ENCODE results near the gene SOX6.

Gene SOX6

DNA sequence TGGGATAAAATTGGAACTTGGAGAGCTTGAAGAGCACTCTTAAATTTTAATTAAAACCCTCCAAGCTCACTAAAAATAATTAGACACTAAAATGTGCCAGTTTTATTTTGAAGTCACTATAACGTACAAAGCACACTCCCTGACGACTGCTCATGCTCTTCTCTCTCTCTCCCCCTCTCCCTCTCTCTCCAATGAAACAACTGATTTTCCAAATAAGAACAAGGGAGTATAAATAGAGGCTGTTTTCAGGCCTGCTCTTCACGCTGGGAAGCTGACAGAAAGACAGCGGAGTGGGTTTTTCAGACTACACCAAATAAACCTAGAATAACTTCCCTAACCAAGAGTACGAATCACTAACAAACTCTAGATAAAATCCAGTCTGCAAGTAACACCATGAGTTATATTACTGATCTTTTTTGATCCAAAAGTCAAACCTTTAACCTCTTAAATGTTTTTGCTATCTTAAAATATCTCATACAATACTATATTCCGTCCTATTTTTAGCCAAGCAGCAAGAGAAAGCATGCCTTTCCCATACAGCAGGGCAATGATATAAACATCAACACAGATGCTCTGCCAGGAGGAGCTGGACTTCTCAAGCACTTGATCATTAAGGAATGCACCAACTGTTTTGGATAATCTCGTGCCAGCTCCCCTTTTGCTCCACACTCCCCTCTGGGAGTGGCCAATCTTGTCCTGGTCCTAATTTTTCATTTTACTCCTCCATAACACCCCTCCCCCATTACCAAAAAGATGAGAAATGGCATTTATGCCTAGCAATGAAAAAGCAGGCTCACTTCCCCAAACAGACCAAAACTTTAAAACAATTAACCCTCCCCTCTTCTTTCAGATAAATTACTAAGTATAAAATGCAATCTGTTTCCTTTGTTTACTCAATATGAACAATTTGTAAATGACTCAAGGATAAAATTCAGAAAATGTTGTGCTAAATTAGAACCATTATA is 116.9 kb downstream of the SOX6 start:
- TF ChIP-seq, protein P1, sequence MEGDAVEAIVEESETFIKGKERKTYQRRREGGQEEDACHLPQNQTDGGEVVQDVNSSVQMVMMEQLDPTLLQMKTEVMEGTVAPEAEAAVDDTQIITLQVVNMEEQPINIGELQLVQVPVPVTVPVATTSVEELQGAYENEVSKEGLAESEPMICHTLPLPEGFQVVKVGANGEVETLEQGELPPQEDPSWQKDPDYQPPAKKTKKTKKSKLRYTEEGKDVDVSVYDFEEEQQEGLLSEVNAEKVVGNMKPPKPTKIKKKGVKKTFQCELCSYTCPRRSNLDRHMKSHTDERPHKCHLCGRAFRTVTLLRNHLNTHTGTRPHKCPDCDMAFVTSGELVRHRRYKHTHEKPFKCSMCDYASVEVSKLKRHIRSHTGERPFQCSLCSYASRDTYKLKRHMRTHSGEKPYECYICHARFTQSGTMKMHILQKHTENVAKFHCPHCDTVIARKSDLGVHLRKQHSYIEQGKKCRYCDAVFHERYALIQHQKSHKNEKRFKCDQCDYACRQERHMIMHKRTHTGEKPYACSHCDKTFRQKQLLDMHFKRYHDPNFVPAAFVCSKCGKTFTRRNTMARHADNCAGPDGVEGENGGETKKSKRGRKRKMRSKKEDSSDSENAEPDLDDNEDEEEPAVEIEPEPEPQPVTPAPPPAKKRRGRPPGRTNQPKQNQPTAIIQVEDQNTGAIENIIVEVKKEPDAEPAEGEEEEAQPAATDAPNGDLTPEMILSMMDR (conservative IDR thresholded peaks at IDR 0.05; ENCODE audit: low read depth, low read length) = no peak
- no peak for DNase-seq (ENCODE audit: low read depth)
- H3K4me3 ChIP-seq (ENCODE audit: low read length) = no peak overlapping the region

DNA sequence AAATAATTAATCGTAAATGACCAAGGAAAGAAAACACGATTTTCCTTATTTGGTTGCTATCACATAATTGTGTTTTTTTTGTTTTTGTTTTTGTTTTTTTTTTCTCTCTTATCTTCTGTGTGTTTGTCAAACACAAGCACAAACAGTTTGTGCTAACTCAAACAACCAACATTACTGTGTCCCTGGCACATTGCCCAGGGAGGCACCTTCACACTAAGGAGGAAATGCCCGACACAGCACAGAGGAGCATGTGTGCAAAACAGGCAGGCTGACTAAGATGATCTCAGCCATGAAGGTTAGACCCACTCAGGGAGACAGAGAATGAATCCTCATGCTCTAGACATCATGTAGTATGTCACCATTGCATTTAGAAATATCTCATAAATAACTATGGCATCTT is 130.1 kb downstream of the SOX6 start:
- H3K4me3 ChIP-seq (ENCODE audit: low read length) = no peak overlapping the region
- no peak for DNase-seq (ENCODE audit: low read depth)
- TF ChIP-seq, protein P1 (conservative IDR thresholded peaks at IDR 0.05; ENCODE audit: low read depth, low read length) = no peak

DNA sequence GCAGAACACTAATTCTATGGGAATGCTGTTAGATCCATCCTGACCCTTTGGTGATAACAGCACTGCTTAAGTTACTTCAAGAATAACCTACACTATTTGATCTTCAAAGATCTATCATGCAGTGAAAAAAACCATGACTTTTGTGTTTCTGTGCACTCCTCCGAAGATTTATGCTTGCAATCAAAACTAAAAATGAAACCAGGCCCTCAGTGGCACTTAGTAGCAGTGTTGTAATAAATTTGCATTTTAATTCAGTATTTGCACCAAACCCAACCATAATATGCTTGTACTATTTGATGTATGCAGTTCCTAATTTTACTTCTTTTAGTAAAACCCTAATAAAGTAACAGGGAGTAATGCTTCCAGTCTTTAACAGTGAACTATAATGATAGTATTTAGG is 130.7 kb downstream of the SOX6 start:
- no peak for DNase-seq (ENCODE audit: low read depth)
- TF ChIP-seq, protein P1 (conservative IDR thresholded peaks at IDR 0.05; ENCODE audit: low read depth, low read length) = no peak
- H3K4me3 ChIP-seq (ENCODE audit: low read length) = no peak overlapping the region

DNA sequence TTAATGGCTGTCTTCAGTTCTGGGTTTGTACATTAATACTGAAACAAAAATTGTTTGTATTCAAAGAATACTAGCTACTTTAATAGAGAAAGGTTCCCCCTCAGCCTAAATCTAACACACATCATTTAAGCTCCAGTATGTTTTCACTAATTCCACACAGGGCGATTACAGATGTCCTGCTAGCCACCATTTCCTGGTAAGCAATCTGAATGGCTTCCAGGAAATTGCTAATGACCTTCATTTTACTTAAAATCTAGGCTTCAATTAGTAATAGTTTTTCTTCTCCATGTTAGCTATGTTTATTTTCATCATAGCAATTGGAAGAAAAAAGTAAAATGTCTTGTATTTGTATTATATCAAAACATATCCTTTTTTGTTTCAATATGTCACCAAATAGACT is 132.8 kb downstream of the SOX6 start:
- DNase-seq (ENCODE audit: low read depth) = no peak
- TF ChIP-seq, protein P1 (conservative IDR thresholded peaks at IDR 0.05; ENCODE audit: low read depth, low read length) = no peak
- H3K4me3 ChIP-seq (ENCODE audit: low read length) = no peak overlapping the region

DNA sequence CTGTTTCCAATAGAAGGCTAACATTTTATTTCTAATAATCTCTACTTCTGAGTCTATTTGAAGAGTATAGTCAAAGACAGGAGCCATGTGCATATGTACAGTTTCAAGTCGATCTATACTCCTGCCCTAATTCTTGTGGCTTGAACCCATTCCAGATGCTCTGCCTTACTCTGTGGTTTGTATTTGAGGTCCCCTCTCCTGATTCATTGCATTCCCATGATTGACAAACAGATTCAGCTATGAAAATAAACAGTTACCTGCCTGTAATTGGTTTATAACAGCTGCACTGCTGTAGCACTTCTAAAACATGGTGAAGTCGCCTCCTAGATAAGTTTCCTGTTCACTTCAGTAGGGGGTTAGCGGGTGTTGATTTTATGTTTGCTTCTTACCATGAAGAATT is 138.7 kb downstream of the SOX6 start:
- TF ChIP-seq, protein P1 (conservative IDR thresholded peaks at IDR 0.05; ENCODE audit: low read depth, low read length) = no peak
- no peak for DNase-seq (ENCODE audit: low read depth)
- no peak overlapping the region for H3K4me3 ChIP-seq (ENCODE audit: low read length)

DNA sequence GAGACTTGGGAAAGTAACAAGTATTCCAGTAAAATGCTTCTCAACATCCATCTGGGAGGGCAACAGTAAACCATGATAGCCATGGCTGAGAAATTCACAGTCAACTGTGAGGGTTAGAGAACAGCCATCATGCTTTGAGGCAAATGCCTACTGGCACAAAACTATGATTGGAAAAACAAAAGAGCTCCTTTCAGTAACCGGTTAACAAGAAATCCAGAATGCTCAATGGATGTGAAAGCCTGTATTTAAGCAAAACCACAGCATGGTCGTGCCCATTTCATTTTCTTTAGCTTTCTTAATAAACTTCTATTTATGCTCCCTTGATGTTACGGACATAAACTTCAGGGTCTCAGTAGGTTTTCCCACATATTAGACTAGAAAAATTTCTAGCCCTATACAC is 139.5 kb downstream of the SOX6 start:
- no peak overlapping the region for H3K4me3 ChIP-seq (ENCODE audit: low read length)
- TF ChIP-seq, protein P1 (conservative IDR thresholded peaks at IDR 0.05; ENCODE audit: low read depth, low read length) = no peak
- DNase-seq (ENCODE audit: low read depth) = no peak

DNA sequence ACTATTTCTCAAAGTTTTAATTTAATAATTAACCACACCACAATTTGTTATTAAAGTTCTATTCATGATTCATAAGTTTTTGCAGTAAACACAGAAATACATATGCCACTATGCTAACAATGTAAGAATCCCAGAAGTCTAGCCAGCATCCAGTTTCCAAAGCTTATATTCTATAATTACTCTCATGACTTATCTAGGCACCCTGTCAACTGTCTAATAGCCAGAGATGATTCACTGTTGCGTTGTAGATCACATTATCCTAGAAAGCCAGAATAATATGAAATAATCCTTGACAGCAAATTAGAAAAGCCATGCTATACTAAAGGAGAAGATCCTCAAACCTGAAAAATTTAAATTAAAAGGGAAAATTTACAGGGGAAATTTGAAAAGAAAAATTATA is 141.0 kb downstream of the SOX6 start:
- TF ChIP-seq, protein P1 (conservative IDR thresholded peaks at IDR 0.05; ENCODE audit: low read depth, low read length) = no peak
- no peak overlapping the region for H3K4me3 ChIP-seq (ENCODE audit: low read length)
- no peak for DNase-seq (ENCODE audit: low read depth)
